Effector CD4-positive, alpha-beta T cell (primary cell): ENCODE measurements around the gene UBQLNL.

Experiments
- DNase-seq: peaks from one replicate; pipeline ENCODE4 v3.0.0-alpha.2; 2020

The UBQLNL gene

GRCh38 chr11:5507177-5507932 is 9.1 kb downstream of the UBQLNL start:
- no peak for DNase-seq

GRCh38 chr11:5505363-5506048 is 11.0 kb downstream of the UBQLNL start:
- DNase-seq: no peak

DNA sequence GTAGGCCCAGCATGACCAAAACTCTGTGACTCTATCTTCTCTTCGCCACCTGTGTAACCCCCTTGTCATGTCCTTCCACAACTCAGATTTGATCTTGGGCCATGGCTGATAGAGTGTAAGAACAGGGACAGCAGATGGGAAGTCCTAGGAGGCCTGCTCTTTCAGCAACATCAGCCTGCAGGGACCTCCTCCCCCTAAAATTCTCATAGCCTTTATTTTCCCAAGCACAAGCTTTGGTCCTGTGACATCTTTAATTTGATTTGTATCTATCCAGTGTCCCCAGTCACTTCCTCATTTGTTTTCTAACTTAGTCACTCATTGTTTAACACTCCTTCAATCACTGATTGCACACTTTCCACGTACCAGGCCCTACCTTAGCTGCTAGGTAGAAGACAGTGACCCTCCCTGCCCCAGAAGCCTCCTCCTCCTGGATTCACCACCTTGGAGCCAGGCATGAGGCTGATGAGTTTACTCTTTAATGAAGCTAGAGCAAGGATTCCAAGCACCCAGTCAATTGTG is 12.0 kb downstream of the UBQLNL start:
- no peak for DNase-seq

GRCh38 chr11:5500393-5500801 is 16.1 kb downstream of the UBQLNL start:
- no peak for DNase-seq

- no peak for DNase-seq
Observed at GRCh38 chr11:5499671-5500070, 16.8 kb downstream of the UBQLNL start.

- no peak for DNase-seq
Observed at GRCh38 chr11:5489576-5490357, 26.7 kb downstream of the UBQLNL start.

DNA sequence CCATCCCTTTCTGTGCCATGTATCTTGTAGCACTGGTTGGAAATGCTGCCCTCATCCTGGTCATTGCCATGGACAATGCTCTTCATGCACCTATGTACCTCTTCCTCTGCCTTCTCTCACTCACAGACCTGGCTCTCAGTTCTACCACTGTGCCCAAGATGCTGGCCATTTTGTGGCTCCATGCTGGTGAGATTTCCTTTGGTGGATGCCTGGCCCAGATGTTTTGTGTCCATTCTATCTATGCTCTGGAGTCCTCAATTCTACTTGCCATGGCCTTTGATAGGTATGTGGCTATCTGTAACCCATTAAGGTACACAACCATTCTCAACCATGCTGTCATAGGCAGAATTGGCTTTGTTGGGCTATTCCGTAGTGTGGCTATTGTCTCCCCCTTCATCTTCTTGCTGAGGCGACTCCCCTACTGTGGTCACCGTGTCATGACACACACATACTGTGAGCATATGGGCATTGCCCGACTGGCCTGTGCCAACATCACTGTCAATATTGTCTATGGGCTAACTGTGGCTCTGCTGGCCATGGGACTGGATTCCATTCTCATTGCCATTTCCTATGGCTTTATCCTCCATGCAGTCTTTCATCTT is 27.6 kb downstream of the UBQLNL start:
- no peak for DNase-seq

- no peak for DNase-seq
Observed at GRCh38 chr11:5488385-5488784, 28.1 kb downstream of the UBQLNL start, which contains the start of gene OR52D1. Gene OR52D1 (plus strand): TSS chr11:5488685. CDS start chr11:5488707, 22 bp downstream.

DNA sequence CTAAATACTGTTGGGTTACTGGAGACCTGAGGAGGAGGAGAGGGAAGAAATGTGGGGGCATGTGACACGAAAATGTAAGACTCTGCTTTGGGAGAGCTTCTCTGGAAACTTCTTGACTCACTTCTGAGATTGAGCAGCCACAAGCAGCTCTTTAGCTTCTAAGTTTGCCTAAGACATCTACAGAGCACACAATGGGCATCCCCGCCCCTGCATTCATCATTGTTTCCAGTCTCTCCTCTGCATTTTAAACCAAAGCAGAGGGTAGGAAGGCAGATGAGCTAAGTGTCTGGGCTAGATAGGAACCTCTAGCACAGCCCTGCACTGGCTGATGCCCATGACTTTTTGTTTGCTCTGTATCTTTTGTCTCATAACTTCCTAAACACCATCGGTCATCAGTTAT is 30.1 kb downstream of the UBQLNL start:
- no peak for DNase-seq

DNA sequence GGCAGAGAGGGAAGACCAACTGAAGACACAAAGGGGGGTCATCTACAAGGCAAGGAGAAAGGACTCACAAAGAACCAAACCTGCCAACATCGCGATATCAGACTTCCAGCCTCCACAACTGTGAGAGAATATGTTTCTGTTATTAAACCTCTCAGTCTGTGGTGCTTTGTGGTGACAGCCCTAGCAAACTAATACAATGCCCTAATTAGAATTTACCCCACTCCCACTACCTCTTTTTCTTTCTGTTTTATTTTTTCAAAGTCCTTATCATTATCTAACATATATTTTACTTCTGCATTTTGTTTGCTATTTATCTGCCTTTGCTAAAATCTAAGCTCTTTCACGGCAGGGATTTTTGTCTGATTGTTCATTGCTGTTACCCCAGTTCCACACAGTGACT is 30.5 kb downstream of the UBQLNL start:
- no peak for DNase-seq

DNA sequence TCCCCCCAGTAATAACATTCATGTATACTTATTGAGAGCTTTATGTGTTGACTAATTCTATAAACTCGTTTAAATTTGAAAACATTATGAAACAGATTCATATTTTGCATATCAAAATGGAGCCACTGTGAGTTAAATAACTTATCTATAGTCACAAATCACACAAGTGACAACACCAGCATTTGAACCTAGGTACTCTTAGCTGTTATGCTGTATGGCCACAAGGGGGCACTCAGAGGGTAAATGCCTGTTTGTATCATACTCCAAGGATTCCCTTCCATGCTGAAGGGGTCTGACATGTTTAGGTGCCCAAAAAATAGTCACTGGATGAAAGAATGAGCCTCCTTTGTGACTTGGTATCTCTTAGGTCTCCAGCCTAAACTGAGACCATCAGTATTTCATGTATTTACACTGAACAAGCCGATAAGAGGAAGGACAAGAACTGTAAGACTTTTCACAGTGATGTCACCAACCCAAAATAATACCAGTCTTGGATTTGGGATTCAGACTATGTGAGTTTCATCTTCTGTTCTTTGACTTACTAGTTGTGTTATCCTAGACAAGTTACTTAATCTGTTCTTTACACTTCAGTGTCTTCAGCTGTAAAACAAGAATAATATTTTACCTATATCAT is 40.2 kb downstream of the UBQLNL start:
- DNase-seq: peak; percentile 13

- DNase-seq: no peak
Observed at GRCh38 chr11:5473921-5474320, 42.6 kb downstream of the UBQLNL start.

DNA sequence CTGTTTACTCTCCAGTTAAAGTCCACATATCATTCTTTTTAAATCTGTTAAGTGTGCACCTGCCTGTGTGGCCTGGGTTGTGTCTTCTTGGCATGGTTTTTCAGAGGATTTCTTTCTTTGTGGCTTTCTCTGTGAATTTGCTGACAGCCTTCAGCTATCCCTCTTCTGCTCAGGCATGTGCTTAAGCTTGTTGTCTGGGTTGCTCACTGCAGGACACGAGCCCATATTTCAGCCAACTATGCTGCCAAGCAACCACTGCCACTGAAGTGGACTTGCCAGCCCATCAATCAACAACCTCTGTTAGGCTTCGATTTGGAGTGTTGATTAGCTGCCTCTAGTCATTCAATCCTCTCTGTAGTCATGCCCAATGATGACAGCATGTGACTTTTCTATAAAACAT is 49.0 kb downstream of the UBQLNL start:
- DNase-seq: no peak
